ENCODE measurements around the gene ABCC1. TPM values are rescaled to one million over a fixed set of nuclear protein-coding genes. Genes with fewer than 3 reads are reported as not detected.
"Not testable (repeated sequence)": the region's sequence is repeated elsewhere in the genome, so short reads cannot be mapped to it uniquely, and the experiment has no call there.

Gene ABCC1
- total RNA-seq, 1 experiment from 2014 or later = 12.5 TPM

DNA sequence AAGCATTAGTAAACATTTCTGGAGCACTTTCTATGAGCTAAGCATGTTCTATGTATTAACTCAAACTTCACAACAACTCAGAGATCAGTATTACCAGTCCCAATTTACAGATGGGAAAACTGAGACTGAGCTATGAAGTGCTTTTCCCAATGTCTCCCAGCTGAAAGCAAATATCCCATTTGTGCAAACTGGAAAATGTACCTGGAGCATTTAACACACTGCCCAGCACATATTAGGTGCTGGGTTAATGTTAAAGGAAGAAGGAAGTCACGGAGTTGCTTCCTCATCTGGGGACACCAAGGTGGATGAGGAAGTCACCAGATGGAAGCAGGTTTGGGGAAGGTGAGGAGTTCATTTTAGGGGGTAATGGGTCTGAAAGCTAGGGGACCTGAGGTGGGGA is 207.8 kb downstream of the ABCC1 start:
- no peak for DNase-seq (ENCODE audit: low spot score)

DNA sequence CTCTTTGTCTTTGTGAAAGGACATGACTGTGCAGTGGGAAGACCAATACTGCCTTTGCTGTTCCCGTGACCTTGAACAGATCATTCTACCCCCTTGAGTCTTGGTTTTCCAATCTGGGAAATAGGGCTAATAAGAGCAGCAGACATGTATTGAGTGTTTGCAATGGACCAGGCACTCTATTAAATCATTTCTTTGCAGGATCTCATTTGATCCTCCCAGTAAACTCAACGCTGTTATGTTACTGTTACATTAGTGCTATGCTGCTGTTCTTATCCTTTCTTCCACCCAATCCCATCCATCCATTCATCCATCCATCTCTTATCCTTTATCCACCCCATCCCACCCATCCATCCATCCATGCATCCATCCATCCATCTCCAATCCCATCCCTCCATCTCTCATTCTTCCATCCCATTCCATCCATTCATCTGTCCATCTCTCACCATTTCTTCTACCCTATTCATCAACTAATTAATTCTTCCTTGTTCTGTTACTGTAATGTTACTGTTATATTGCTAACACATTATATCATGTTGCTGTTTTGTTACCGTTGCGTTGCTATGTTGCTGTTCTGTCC is 208.8 kb downstream of the ABCC1 start:
- no peak for DNase-seq (ENCODE audit: low spot score)

- no peak for DNase-seq (ENCODE audit: low spot score)
Observed at GRCh38 chr16:16158741-16159374, 209.4 kb downstream of the ABCC1 start.

DNA sequence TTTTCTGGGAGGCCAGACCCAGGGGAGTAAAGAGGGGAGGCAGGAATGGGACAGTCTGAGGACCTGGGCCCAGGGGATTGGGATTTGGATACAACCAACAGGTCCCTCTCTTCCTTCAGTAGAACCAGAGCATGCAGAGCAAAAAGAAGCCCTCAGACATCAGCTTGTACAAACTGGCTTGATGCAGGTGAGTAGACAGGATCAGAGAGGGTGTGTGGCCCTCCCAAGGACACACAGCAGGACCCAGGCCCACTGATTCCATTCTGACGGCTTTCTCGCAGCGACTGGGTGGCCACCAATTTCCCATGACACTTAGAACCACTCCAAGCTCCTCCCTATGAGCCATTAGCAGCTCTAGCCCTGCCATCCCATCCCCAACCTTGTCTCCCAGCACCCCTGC is 210.2 kb downstream of the ABCC1 start:
- DNase-seq (ENCODE audit: low spot score) = no peak

DNA sequence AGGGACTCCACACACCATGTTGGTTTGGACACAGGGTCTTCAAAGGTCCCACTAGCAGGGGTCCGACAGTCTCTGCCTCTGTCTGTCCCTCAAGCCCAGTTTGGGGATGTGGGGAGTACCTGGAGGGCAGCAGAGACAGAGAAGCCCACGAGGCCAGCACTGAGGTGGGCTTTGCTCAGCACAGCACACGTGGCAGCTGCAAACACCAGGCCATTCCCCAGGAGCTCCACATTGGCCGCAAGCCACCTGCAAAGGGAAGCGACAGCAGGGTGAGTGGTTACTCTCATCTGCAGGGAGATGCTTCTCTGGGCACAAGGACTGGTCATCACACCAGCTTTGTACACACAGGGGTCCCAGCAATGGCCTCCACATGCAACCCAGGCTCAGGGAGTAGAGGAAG is 211.9 kb downstream of the ABCC1 start:
- no peak for DNase-seq (ENCODE audit: low spot score)

- not testable (repeated sequence) for DNase-seq (ENCODE audit: low spot score)
Observed at GRCh38 chr16:16161840-16162239, 212.4 kb downstream of the ABCC1 start.

DNA sequence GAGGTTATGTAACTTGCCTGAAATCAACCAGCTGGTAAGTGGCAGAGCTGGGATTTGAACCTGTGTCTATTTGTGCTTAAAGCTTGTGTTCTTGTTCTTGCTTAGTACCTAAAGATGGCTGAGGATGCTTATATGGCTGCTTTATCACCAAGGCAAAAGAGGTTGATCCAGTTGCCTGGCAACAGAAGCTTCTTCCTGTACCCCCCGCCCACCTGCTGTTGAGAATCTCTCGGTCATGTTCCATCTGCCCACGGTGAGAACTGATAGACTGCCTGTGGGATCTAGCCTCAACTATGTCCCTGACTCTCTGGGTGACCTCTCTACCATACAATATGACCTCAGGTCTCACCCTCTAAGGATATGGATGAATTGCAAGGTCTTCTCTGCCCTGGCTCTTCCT is 213.2 kb downstream of the ABCC1 start:
- DNase-seq (ENCODE audit: low spot score) = no peak

- DNase-seq (ENCODE audit: low spot score) = no peak
Observed at GRCh38 chr16:16163109-16163508, 213.7 kb downstream of the ABCC1 start.

GRCh38 chr16:16163571-16163970 is 214.2 kb downstream of the ABCC1 start:
- DNase-seq (ENCODE audit: low spot score) = no peak

GRCh38 chr16:16164243-16164642 is 214.8 kb downstream of the ABCC1 start:
- DNase-seq (ENCODE audit: low spot score) = no peak

- no peak for DNase-seq (ENCODE audit: low spot score)
Observed at GRCh38 chr16:16166085-16166484, 216.7 kb downstream of the ABCC1 start.

- DNase-seq (ENCODE audit: low spot score) = no peak
Observed at GRCh38 chr16:16166949-16167348, 217.5 kb downstream of the ABCC1 start.

DNA sequence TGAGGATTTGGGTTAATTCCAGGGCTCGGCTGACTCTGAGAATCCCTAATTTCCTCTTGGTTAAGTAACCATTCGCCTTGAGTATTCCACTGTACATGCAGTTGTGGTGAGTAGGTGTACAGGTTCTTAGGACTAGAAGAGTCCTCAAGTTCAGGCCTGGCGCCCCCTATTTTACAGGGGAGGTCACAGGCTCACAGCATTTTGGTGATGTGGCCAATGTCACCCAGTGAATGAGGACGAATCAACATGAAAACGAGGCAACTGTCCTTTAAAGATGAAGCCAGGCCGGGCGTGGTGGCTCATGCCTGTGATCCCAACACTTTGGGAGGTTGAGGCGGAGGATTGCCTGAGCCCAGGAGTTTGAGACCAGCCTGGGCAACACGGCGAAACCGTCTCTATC is 218.5 kb downstream of the ABCC1 start:
- no peak for DNase-seq (ENCODE audit: low spot score)

- no peak for DNase-seq (ENCODE audit: low spot score)
Observed at GRCh38 chr16:16168431-16168830, 219.0 kb downstream of the ABCC1 start.

DNA sequence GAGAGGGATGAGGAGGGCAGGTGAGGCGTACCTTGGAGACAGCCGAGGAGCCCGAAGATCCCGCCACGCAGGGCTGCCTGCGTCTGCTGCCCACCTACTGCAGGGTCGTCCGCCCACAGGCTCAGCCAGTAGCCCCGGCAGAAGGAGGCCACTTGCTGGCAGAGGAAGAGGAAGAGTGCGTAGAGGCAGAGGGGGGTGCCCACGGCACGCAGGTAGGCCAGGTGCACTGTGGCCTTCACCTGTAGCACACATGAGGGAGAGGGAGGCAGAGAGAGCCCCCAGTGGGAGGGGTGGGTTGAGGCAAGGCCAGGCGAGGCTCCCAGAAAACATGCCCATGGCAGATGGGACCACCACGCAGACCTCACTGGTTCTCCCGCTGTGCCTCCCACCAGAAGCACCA is 220.2 kb downstream of the ABCC1 start:
- no peak for DNase-seq (ENCODE audit: low spot score)

DNA sequence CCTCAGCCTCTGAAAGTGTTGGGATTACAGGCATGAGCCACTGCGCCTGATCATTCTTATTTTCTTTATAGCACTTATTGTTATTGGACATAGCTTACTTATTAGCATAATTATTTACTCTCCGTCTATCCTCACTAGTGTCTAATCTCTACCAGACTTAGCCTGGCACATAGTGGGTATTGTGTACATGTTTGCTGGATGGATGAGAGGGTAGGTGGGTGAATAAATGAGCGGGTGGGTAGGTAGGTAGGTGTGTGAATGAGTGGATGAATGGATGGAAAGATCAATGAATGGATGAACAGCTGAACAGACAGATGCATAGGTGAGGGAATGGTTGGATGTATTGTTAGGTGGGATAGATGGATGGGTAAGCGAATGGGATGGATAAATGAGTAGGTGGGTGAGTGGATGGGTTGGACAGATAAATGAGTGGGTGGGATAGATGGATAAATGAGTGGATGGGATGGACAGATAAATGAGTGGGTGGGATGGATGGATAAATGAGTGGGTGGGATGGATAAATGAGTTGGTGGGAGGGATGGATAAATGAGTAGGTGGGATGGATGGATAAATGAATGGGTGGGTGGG is 222.0 kb downstream of the ABCC1 start:
- no peak for DNase-seq (ENCODE audit: low spot score)

- DNase-seq (ENCODE audit: low spot score) = no peak
Observed at GRCh38 chr16:16172991-16173390, 223.6 kb downstream of the ABCC1 start.

DNA sequence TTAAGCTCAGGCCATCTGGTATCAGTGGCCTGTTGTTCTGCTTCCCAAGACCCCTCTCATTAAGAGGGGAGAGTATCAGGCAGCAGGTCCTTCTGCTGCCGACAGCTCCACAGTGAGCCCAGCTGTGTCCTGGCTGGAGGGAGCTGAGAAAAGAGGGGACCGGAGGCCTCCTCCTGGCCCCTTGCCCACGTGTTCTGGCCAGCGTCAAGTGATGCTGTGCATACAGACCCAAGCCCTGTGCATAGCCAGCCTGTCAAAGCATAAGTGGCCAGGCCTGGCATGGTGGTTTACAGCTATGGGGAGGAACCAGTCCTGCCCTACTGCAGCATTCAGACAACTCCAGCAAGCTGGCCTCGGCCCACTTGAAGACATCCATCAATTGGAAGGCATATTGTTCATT is 225.9 kb downstream of the ABCC1 start:
- DNase-seq (ENCODE audit: low spot score) = no peak

GRCh38 chr16:16176328-16176727 is 226.9 kb downstream of the ABCC1 start:
- no peak for DNase-seq (ENCODE audit: low spot score)

GRCh38 chr16:16178455-16179162 is 229.2 kb downstream of the ABCC1 start:
- DNase-seq (ENCODE audit: low spot score) = no peak

- not testable (repeated sequence) for DNase-seq (ENCODE audit: low spot score)
Observed at GRCh38 chr16:16181748-16182147, 232.3 kb downstream of the ABCC1 start.

GRCh38 chr16:16182918-16183317 is 233.5 kb downstream of the ABCC1 start:
- no peak for DNase-seq (ENCODE audit: low spot score)

- DNase-seq (ENCODE audit: low spot score) = no peak
Observed at GRCh38 chr16:16183562-16183961, 234.1 kb downstream of the ABCC1 start.

Measured in H4 (cell line).